Kidney epithelial cell (primary cell): ENCODE measurements around the gene TNFSF12. TPM values are rescaled to one million over a fixed set of nuclear protein-coding genes. Genes with fewer than 3 reads are reported as not detected.

ENCODE experiments used
- DNase-seq: peaks from one replicate; pipeline ENCODE4 v3.0.0-alpha.2; 2010; ENCODE audit warnings: low read depth
- H3K27me3 ChIP-seq: 2 replicates; pipeline ENCODE4 v1.6.0; 2011; ENCODE audit warnings: low read length; ENCODE audit not compliant: control insufficient read depth, insufficient read depth
- H3K36me3 ChIP-seq: 2 replicates; pipeline ENCODE4 v1.5.1; 2011; ENCODE audit warnings: low read length; ENCODE audit not compliant: control insufficient read depth, insufficient read depth
- H3K4me3 ChIP-seq: 2 replicates; pipeline ENCODE4 v1.5.1; 2011; ENCODE audit warnings: low read depth, mild to moderate bottlenecking, control low read depth, low read length
- total RNA-seq: library from RNA; depleted of rRNA; stranded (reverse); fragments of >200 nt; gene quantifications from 2 replicates; pipeline ENCODE4 v1.2.3, GENCODE V29; 2015
- TF ChIP-seq, protein P1 (sequence below): IDR thresholded peaks from 2 replicates; pipeline ENCODE4 v1.5.1; 2011; ENCODE audit warnings: mild to moderate bottlenecking, moderate library complexity, low read length, control low read depth, inconsistent platforms; ENCODE audit not compliant: insufficient read depth, poor library complexity, severe bottlenecking

The TNFSF12 gene
- total RNA-seq, 1 donor from 2014 or later = 9.0 TPM

DNA sequence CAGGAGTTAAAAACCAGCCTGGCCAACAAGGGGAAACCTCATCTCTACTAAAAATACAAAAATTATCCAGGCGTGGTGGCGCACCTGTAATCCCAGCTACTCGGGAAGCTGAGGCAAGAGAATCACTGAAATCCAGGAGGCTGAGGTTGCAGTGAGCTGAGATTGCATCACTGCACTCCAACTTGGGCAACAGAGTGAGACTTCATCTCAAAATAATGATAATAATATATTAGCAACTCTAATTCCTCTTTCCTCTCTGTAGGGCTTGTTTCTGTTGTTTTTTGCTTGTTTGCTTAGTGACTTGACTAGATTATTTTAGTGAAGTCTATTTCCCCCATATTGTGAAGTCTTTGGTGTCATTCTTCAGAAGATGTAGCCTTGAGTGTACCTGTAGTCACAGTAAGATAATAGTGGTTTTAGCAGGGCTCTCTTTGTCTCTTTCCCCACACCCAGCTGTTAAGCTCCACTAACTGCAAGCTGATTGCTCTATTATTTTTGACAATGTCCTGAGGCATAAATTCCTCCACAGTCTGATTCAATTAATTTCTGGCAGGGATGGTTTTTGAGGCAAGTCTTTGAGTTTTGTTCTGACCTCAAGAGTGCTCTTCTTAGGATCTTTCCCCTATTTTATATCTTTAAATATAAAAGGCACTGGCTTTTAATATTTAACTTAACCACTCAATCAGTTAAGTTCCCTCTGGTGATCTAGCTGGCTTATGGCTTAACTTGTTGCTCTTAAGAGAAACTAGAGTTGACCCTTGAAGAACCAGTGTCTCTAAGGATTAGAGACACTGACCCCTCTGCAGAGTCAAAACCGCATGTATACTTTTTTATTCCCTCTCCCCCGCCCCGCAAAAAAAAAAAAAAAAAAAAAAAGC lies 18.6 kb upstream of the TNFSF12 start:
- no peak for DNase-seq
- Histone ChIP-seq H3K36me3 (no peaks in the 10 kb centered on the region), H3K27me3 (no peaks in the 10 kb centered on the region), H3K4me3 (no peak overlapping the region)
- TF ChIP-seq, protein P1, sequence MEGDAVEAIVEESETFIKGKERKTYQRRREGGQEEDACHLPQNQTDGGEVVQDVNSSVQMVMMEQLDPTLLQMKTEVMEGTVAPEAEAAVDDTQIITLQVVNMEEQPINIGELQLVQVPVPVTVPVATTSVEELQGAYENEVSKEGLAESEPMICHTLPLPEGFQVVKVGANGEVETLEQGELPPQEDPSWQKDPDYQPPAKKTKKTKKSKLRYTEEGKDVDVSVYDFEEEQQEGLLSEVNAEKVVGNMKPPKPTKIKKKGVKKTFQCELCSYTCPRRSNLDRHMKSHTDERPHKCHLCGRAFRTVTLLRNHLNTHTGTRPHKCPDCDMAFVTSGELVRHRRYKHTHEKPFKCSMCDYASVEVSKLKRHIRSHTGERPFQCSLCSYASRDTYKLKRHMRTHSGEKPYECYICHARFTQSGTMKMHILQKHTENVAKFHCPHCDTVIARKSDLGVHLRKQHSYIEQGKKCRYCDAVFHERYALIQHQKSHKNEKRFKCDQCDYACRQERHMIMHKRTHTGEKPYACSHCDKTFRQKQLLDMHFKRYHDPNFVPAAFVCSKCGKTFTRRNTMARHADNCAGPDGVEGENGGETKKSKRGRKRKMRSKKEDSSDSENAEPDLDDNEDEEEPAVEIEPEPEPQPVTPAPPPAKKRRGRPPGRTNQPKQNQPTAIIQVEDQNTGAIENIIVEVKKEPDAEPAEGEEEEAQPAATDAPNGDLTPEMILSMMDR = no peak

DNA sequence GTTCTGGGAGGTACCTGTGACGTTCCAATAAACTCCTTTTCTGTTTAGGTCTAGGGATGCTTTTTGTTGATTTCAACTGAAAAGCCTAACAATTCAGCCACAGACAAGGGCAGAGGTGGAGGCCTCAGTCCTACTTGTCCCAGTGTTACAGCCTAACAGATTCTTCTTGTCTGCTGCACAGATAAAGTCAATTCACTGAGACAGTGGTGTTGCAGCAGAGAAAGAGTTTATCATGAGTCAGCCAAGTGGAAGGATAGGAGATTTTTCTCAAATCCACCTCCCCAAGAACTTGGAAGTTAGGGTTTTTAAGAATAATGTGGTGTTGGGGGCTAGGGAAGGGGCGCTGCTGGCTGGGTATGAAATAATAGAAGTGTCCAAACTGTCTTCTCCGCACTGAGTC lies 10.8 kb upstream of the TNFSF12 start:
- no peaks in the 10 kb centered on the region for H3K36me3 ChIP-seq
- no peak for DNase-seq
- no peaks in the 10 kb centered on the region for H3K27me3 ChIP-seq
- H3K4me3 ChIP-seq = no peak overlapping the region
- TF ChIP-seq, protein P1 = no peak

DNA sequence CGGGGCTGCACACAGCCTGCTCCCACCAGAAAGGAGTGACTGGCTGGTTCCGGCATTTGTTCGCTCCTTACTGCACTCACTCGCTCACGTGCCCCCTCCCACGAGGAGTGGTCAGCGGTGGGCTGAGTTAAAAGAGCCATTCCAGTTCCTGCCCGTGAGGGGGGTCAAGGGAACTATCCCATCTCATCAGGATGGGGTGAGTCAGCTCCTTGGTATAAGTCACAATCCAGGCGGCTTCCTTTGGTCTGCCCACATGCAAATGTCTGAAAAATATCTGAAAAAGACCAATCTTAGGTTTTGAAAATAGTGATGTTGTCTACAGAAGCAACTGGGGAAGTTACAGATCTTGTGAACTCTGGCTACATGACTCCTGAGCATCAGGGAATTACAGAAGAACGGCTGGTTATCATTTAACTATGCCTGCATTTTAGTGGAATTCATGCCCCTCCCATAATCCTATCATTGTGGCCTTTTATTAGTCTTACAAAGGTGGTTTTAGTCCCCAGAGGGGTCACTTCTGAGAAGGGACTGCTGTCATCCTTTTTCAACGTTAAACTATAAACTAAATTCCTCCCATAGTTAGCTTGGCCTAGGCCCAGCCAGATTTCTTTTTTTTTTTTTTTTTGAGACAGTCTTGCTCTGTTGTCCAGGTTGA lies 9.8 kb upstream of the TNFSF12 start:
- TF ChIP-seq, protein P1 = no peak
- no peak for DNase-seq
- Histone ChIP-seq H3K27me3 (no peaks in the 10 kb centered on the region), H3K4me3 (no peak overlapping the region), H3K36me3 (no peaks in the 10 kb centered on the region)

GRCh38 chr17:7541074-7541621 lies 7.7 kb upstream of the TNFSF12 start:
- Histone ChIP-seq H3K27me3 (no peaks in the 10 kb centered on the region), H3K4me3 (no peak overlapping the region), H3K36me3 (no peaks in the 10 kb centered on the region)
- no peak for DNase-seq
- TF ChIP-seq, protein P1 = no peak

GRCh38 chr17:7544911-7545310 lies 3.9 kb upstream of the TNFSF12 start:
- Histone ChIP-seq H3K36me3 (no peaks in the 10 kb centered on the region), H3K27me3 (no peaks in the 10 kb centered on the region), H3K4me3 (no peak overlapping the region)
- TF ChIP-seq, protein P1 = no peak
- no peak for DNase-seq
